GM18907 (cell line): ENCODE data around the gene POLE.

Source experiments
- ATAC-seq: cut with Tn5 transposase; IDR thresholded peaks from one replicate; pipeline ENCODE4 v1.9.1; 2021; ENCODE audit warnings: mild to moderate bottlenecking, moderate library complexity; ENCODE audit not compliant: unreplicated experiment

The POLE gene

DNA sequence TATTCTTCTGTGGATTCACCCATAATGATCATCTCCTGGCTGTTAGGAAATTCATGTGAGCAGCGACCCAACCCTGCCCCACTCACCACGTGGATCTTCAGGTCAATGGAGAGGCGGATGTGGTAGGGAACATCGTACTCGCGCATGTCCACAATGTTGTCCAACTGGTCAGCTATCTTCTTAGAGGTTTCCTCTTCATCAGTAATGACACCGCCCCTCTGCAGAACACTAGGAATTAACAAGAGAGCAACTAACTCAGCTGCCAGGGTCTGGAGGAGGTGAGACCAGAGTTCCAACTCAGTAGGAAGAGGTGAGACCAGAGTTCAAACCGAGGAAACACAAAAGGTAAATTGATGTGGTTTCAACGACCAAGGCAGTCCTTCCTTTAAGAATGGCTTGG is 9.7 kb downstream of the POLE start:
- ATAC-seq: no peak

- ATAC-seq: no peak
Measured at GRCh38 chr12:132675757-132676432, 11.2 kb downstream of the POLE start.

- ATAC-seq: no peak
Measured at GRCh38 chr12:132674561-132674960, 12.6 kb downstream of the POLE start.

- ATAC-seq: no peak
Measured at GRCh38 chr12:132673288-132674179, 13.6 kb downstream of the POLE start.

DNA sequence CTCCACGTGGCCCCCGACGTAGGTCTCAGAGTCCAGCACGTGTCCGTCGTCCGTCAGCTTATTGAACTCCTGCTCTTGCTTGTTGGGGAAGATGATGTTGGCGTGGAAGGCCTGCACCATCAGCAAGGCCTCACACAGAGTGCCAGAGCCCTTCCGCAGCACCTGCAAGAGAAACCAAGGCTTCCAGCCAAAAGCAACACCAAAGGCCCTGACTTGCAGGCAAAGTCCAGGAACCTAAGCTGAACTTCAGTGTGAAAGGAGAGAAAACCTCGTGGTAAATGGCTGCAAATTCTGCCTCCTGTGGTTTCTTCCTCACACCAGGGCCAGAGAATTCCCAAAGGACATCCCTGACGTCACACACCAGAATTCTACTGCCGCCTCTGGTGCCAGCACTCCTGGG is 14.5 kb downstream of the POLE start:
- ATAC-seq: no peak

DNA sequence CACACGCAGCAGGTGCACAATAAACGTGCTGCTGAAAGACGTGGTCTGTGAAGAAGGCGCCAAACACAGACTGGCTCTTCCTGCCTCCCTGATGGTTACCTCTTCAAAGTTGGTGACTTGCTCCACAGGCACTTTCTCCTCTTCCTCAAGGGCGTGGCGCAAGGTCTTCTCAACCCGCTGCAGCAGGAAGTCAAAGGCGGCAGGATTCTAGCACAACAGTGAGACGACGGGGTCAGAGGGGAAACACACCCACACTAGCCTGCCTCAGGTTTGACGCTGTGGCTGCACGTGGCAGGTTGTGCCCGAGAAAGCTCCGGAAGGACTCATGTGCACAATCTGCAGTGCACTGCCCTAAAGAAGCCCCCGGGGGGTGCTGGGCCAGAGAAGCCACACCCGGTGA is 15.0 kb downstream of the POLE start:
- ATAC-seq: no peak

DNA sequence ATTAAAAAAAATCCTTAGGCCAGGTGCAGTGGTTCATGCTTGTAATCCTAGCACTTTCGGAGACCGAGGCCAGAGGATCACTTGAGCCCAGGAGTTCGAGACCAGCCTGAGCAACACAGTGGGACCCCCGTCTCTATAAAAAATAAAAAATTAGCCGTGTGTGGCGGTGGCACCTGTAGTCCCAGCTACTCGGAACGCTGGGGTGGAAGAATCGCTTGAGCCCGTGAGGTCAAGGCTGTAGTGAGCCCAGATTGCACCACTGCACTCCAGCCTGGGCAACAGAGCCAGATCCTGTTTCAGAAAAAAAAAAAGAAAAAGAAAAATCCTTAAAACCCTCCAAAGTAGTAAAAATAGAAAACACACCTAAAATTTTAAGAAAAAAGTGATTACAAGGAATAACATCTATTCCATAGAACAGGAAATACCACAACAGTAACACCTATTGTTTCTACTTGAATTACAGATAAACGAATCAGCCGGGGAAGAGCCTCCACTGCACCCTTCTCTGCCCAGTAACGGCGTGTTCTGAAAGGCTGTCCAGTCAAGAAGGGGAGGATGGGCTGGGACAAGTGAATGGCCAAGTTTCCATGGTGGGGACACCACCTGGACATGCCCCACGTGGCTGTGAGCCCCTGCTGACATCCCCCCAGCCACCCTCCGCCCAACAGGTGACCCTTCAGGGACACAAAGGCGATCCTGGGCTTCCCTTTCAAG is 17.8 kb downstream of the POLE start:
- ATAC-seq: no peak

DNA sequence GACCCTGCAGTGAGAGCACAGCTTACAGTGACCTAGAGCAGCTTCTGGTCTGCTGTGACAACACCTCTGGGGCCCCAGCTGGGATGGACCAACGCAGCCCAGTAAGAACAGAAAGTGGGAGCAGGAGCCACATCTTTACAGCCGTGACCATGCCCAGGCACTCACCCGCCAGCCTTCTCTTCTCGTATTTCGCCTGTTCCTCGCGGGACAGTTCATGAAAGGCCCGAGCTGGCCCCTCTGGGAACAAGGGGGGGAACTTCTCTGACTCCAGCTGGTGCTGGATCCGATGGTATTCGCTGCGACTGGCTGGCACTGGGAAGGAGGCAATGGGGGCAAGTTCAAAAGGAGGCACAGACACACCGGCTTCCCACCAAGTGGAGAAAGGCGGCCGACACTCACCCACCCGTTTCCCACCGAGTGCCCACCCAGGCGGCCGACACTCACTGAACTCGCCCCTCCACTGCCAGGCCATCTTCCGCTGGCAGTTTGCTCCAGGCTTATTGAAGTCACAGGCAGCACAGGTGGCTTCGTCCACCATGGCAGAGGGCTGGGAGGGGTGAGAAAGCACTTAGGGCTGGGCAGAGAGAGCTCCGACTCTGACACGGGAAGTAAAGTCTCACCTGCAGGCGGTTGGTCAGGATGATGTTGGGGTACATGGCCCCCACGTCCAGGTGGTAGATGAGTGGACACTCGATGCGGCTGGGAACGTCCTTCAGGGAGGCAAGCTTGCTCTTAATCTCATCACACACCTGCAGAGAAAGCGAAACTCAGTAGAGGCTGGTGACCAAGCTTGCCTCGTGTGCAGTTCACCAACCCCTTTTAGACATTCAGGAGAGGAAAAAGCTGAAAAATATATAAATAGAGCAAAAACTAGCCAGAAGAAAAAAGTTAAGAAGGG is 18.7 kb downstream of the POLE start:
- no peak for ATAC-seq

GRCh38 chr12:132665794-132666193 is 21.3 kb downstream of the POLE start:
- no peak for ATAC-seq

- no peak for ATAC-seq
Measured at GRCh38 chr12:132665149-132665491, 22.0 kb downstream of the POLE start.

GRCh38 chr12:132664206-132665148 is 22.7 kb downstream of the POLE start:
- no peak for ATAC-seq

GRCh38 chr12:132662901-132663755 is 24.0 kb downstream of the POLE start:
- no peak for ATAC-seq

DNA sequence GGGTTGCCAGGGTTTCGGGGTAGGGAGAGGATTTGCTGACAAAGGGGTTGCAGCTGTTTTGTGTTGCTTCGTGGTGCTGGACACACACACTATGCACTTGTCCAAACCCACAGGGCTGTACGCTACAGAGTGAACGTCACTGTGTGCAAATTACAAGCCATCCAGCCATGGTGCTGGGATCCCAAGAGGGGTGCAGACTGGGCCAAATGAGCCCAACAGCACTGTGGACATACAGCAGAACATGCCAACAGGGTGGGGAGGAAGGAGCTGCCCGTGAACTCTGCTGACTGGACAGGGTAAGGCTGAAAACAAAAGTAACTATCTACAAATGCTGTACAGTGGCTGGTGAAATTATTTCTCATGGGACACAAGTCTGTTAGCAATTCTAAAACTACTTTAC is 25.2 kb downstream of the POLE start:
- ATAC-seq: no peak

DNA sequence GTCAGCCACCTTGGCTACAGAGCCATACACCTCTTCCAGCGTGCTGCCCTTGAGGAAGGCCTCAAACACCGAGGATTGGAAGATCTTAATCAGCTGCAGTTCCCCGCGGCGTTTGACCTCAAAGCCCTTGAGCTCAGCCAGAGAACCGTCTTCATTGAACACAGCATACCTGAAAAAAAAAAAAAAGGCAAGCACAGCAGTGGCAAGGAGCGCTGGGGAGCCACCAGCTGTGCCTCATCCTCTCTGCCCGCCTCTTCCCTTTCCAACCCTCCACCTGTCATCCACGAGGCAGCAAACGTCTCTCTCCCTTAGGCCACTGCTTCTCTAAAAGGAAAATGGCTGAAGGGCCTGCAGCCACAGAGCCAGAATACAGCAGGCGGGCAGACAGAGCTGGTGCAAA is 26.1 kb downstream of the POLE start:
- no peak for ATAC-seq

- no peak for ATAC-seq
Measured at GRCh38 chr12:132660052-132660451, 27.1 kb downstream of the POLE start.

GRCh38 chr12:132659146-132659545 is 28.0 kb downstream of the POLE start:
- ATAC-seq: no peak

GRCh38 chr12:132658149-132658894 is 28.8 kb downstream of the POLE start:
- no peak for ATAC-seq
